ENCODE results near the gene RIPK3. TPM values are rescaled to one million over a fixed set of nuclear protein-coding genes. Genes with fewer than 3 reads are reported as not detected.
A peak's percentile ranks its signal among the peaks of the same experiment; 100 is the strongest.
"Not testable (repeated sequence)": the region's sequence is repeated elsewhere in the genome, so short reads cannot be mapped to it uniquely, and the experiment has no call there.

RIPK3 gene
- 1 to 10 TPM; 5.9 to 6.5 TPM for total RNA-seq

DNA sequence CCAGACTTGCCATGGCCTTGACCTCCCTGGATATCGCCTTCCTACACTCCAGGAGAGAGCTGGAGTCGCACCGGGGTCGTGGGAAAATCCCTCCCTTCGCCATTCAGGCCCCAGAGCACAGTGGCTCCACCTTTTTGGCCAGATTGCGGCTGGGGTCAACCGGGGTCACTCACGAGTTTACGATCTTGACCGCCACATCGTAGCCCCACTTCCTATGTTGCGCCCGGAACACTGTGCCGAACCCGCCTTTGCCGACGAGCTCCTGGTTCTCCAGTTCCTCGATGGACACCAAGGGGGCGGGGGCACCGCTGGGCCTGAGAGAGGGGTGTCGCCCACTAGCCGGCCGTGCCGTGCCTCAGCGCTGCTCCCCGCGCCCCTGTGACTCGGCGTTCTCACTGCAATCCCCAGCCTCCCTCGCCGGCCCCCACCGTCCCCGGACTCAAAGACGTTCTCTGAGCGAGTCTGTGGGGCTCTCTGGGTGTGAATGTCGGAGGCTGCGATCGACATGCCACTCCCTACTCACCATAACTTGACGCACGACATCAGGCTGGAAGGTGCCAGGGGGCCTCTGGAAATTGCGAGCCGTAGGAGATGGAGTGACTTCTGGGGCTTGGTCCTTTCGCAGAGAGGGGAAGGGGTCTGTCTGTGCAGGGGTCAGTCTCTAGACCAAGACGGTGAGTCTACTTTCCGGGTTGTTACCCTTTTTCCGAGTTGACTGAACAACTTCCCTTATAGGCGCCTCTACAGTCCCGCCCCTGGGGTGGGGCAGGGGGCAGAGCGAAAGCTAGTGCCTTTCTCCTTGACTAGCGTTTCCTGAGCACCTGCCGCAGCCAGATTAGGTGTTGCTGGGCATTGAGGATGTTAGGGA is at the start of gene RIPK3:
Gene RIPK3, minus strand, starts transcription at position 708 of the 868 bp plus-strand sequence. Its CDS starts 165 bp downstream, at position 543.
- peak; percentile 94 for ATAC-seq
- CTCF ChIA-PET, result interaction anchor here (0.7 to 12.7 kb wide), 12 partner anchors 7 to 103 kb away, joined by 3 to 454 read pairs (median 4); partner anchors contain the start of genes CBLN3, KHNYN, LTB4R and SDR39U1
- H3K27me3 Mint-ChIP-seq, result peaks cover 12% of the 10 kb centered on the region
- peak; percentile 81 for DNase-seq
- POLR2A ChIA-PET, result interaction anchor here (1.0 to 4.8 kb wide), 5 partner anchors 10 to 126 kb away, joined by 3 to 40 read pairs (median 4); partner anchors contain the start of genes CBLN3, CHMP4A and KHNYN
- peak within 1 kb of the TSS; percentile 85 for H3K4me3 Mint-ChIP-seq
- peak within 1 kb of the TSS; percentile 74 for H3K27ac Mint-ChIP-seq
- H3K9me3 Mint-ChIP-seq, result no peaks in the 10 kb centered on the region
- intact Hi-C loops (cut with micrococcal nuclease), result loop anchor here (5.0 kb wide), 1 partner anchor 33 kb away; no protein-coding TSS in a partner anchor
- peaks cover 3% of the 10 kb centered on the region for H3K36me3 Mint-ChIP-seq (ENCODE audit: low read depth)
- peaks cover 18% of the 10 kb centered on the region for H3K4me1 Mint-ChIP-seq (ENCODE audit: low read depth)
- TF ChIP-seq CTCF (IDR thresholded peaks at IDR 0.05), result no peak

DNA sequence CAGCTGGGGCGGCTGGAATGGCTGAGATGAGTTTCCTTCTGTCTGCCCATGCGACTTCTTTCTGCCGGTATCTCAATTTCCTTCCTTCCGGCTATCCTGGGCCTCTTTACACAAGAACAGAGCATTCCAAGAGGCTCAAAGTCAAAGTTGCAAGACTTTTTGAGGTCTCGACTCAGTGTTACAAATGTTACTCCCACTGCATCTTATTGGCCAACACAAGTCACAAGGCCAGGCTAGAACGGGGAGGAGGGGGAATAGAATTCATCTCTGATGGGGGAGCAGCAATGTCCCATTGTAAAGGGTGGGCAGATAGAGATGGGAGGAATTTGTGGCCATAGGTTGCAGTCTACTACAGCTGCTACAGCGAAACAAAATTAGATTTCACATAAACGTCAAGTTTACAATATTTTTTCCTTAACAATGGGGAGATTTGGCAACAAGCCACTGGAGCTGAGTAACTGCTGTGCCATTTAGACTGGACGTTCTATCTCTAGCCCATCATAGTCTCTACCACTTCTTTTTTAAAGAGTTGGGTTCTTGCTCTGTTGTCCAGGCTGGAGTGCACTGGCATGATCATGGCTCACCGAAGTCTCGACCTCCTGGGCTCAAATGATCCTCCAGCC is 49.5 kb upstream of the RIPK3 start:
- Mint-ChIP-seq H3K4me1 (ENCODE audit: low read depth) (no peaks in the 10 kb centered on the region), H3K36me3 (ENCODE audit: low read depth) (no peaks in the 10 kb centered on the region), H3K9me3 (no peaks in the 10 kb centered on the region), H3K4me3 (no peak overlapping the region), H3K27me3 (peaks cover 12% of the 10 kb centered on the region), H3K27ac (no peak overlapping the region)
- TF ChIP-seq CTCF (IDR thresholded peaks at IDR 0.05), result no peak
- no peak for ATAC-seq
- intact Hi-C loops (cut with micrococcal nuclease), result no loop called here
- DNase-seq, result no peak
- ChIA-PET POLR2A (no interaction called here), CTCF (interaction anchor here (1.4 kb wide), 1 partner anchor 56 kb away, joined by 4 read pairs; no protein-coding TSS in a partner anchor)

GRCh38 chr14:24388474-24389179 is 48.8 kb upstream of the RIPK3 start:
- no peak overlapping the region for H3K4me3 Mint-ChIP-seq
- intact Hi-C loops (cut with micrococcal nuclease), result no loop called here
- ChIA-PET POLR2A (interaction anchor here (0.9 kb wide), 1 partner anchor 15 kb away, joined by 3 read pairs; no protein-coding TSS in a partner anchor), CTCF (interaction anchor here (0.7 to 1.4 kb wide), 2 partner anchors 43 to 55 kb away, joined by 3 to 4 read pairs; no protein-coding TSS in a partner anchor)
- DNase-seq (no peak), ATAC-seq (no peak)
- H3K4me1 Mint-ChIP-seq (ENCODE audit: low read depth), result no peaks in the 10 kb centered on the region
- H3K36me3 Mint-ChIP-seq (ENCODE audit: low read depth), result no peaks in the 10 kb centered on the region
- peaks cover 14% of the 10 kb centered on the region for H3K27me3 Mint-ChIP-seq
- no peak overlapping the region for H3K27ac Mint-ChIP-seq
- TF ChIP-seq CTCF (IDR thresholded peaks at IDR 0.05), result no peak
- H3K9me3 Mint-ChIP-seq, result no peaks in the 10 kb centered on the region

DNA sequence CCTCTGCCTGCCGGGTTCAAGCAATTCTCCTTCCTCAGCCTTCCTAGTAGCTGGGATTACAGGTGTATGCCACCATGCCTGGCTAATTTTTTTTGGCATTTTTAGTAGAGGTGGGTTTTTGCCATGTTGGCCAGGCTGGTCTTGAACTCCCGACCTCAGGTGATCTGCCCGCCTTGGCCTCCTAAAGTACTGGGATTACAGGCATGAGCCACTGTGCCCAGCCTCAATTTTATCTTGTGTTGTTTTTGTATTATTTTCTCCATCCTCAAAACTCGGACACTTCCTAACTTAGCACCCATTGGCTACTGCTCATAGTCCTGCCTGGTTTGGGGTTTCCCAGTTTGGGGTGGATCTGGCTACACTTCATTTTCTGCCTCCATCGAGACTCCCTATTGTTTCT is 47.8 kb upstream of the RIPK3 start:
- CTCF ChIA-PET, result interaction anchor here (1.4 kb wide), 1 partner anchor 54 kb away, joined by 4 read pairs; no protein-coding TSS in a partner anchor
- POLR2A ChIA-PET; H3K4me3 Mint-ChIP-seq; ATAC-seq; DNase-seq; H3K9me3 Mint-ChIP-seq; H3K36me3 Mint-ChIP-seq (ENCODE audit: low read depth); H3K27ac Mint-ChIP-seq; H3K4me1 Mint-ChIP-seq (ENCODE audit: low read depth); intact Hi-C loops (cut with micrococcal nuclease): not testable (repeated sequence)
- H3K27me3 Mint-ChIP-seq, result peaks cover 14% of the 10 kb centered on the region

DNA sequence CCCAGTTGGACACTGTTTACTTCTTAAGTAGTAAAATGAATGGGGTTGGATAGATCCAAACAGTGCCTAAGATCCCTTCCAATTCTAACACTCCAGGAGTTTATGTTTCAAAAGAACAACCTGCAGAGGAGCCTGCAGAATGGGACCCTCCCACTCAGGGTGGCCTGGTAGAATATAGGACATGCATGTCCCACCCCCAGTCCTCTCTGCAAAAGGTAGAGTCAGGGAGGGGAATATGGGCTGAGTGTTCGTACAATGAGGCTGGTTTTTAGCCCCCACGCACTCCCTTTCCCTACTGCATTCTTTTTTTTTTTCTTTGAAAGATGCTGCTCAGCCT is 47.2 kb upstream of the RIPK3 start:
- H3K36me3 Mint-ChIP-seq (ENCODE audit: low read depth), result no peaks in the 10 kb centered on the region
- H3K27me3 Mint-ChIP-seq, result peaks cover 10% of the 10 kb centered on the region
- no peak for TF ChIP-seq CTCF (IDR thresholded peaks at IDR 0.05)
- ChIA-PET CTCF (interaction anchor here (0.8 to 1.3 kb wide), 2 partner anchors 23 to 54 kb away, joined by 3 to 8 read pairs; no protein-coding TSS in a partner anchor), POLR2A (no interaction called here)
- intact Hi-C loops (cut with micrococcal nuclease), result no loop called here
- no peaks in the 10 kb centered on the region for H3K4me1 Mint-ChIP-seq (ENCODE audit: low read depth)
- no peaks in the 10 kb centered on the region for H3K9me3 Mint-ChIP-seq
- no peak overlapping the region for H3K4me3 Mint-ChIP-seq
- ATAC-seq (no peak), DNase-seq (no peak)
- H3K27ac Mint-ChIP-seq, result no peak overlapping the region
